Measurements from ENCODE around the gene EPHB2.
A peak's percentile ranks its signal among the peaks of the same experiment; 100 is the strongest.
"Not testable (repeated sequence)": the region's sequence is repeated elsewhere in the genome, so short reads cannot be mapped to it uniquely, and the experiment has no call there.

Gene EPHB2

DNA sequence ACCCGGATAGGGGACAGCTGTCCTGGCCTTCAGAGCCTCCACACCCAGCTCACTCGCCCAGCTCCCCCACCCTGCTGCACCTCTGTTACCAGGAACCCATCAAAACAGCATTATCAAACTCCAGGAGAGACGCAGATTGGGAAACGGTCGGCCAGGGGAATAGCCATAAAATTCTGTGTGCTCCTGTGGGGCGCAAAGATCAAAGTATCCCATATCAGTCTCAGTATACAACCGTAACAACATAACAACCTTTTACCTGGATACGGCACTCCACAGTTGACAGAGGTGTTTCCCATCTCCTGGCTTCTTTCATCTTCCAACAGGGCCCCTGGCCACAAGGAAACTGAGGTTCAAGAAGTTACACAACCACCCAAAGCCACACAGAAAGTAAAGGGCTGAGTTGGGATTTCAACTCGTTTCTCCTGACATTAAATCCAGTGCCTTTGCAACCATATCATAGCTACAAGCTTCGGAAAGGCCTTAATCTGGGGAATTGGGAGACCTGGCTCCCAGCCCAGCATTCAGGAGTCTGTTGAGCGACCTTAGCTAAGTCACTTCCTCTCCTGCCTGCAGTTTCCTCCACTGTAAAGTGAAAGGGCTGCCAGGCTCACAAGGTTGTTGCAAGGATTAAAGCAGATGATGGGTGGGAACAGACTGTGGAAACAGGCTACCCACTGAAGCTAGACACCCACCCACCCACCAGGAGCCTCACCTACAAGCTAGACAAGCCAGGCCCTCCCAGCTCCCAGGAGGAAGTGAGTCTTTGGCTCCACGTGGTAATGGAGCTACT lies 8.1 kb upstream of the EPHB2 start:
- Histone ChIP-seq H3K27me3 (replicated peaks in 2 of 5; ENCODE audit: control insufficient read depth in 4 of 5, insufficient read depth in 5 of 5, low read length in 4 of 5) (peaks cover 0 to 3% (median 0%) of the 10 kb centered on the region in 5 experiments), H3K27ac (ENCODE audit: insufficient read depth in 1 of 2, low read depth in 1 of 2, low read length in 2 of 2, poor library complexity in 1 of 2, severe bottlenecking in 2 of 2) (no peak overlapping the region), H3K4me1 (ENCODE audit: control extremely low read depth in 1 of 4, control insufficient read depth in 4 of 4, insufficient read depth in 4 of 4, low read length in 3 of 4) (peaks cover 0 to 9% (median 6%) of the 10 kb centered on the region in 4 experiments), H3K36me3 (ENCODE audit: control insufficient read depth in 4 of 4, insufficient read depth in 4 of 4, low read length in 3 of 4) (no peaks in the 10 kb centered on the region), H3K4me3 (ENCODE audit: control insufficient read depth in 1 of 7, extremely low read depth in 1 of 7, insufficient read depth in 4 of 7, low read depth in 2 of 7, low read length in 6 of 7) (no peak overlapping the region), H3K9me3 (ENCODE audit: control extremely low read depth in 1 of 5, control insufficient read depth in 4 of 5, insufficient read depth in 2 of 5, low read depth in 1 of 5, low read length in 4 of 5) (no peaks in the 10 kb centered on the region)
- peak in 2 of 3 donors; percentile 31 to 40 for DNase-seq
- POLR2A ChIA-PET: interaction anchor here (0.7 kb wide), 1 partner anchor 100 kb away, joined by 3 read pairs; no protein-coding TSS in a partner anchor
- 67% methylated on average over 9 of the region's 12 CpGs for WGBS (ENCODE audit: insufficient coverage)
- CTCF ChIA-PET: interaction anchor here (2.2 to 4.3 kb wide), 4 partner anchors 11 to 262 kb away, joined by 5 to 36 read pairs (median 10); no protein-coding TSS in a partner anchor

DNA sequence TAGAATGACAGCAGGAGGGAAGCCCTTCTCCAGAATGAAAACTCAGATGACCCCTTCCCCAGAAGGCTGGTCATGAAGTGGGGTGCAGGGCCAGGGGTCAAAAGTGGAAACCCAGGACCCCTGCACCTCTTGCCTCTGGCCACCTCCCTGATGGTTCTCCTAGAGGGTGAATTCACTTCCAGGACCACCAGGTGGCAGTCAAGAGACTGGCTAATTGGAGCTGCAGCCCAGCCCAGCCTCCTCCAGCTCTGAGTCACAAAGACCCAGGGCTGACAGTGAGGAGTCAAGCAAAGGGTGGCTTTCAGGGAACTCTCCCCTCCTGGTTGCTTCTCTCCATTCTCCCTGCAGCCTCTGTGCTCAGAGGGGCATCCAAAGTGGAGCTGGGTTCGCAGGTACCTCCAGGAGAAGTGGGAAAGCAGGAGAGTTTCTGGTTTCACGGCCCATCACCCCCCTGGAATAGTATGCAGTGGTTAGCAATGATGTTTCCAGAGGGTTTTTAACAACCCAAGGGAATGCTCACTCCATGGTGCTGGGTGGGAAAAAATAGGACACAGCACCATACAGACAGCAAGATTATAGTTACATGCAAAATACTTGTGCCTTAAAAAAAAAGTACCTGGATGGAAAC lies 6.1 kb upstream of the EPHB2 start:
- Histone ChIP-seq H3K27me3 (replicated peaks in 2 of 5; ENCODE audit: control insufficient read depth in 4 of 5, insufficient read depth in 5 of 5, low read length in 4 of 5) (peaks cover 0 to 9% (median 7%) of the 10 kb centered on the region in 5 experiments), H3K36me3 (ENCODE audit: control insufficient read depth in 4 of 4, insufficient read depth in 4 of 4, low read length in 3 of 4) (no peaks in the 10 kb centered on the region), H3K4me1 (ENCODE audit: control extremely low read depth in 1 of 4, control insufficient read depth in 4 of 4, insufficient read depth in 4 of 4, low read length in 3 of 4) (peaks cover 0 to 18% (median 9%) of the 10 kb centered on the region in 4 experiments), H3K4me3 (ENCODE audit: control insufficient read depth in 1 of 7, extremely low read depth in 1 of 7, insufficient read depth in 4 of 7, low read depth in 2 of 7, low read length in 6 of 7) (no peak overlapping the region), H3K27ac (ENCODE audit: insufficient read depth in 1 of 2, low read depth in 1 of 2, low read length in 2 of 2, poor library complexity in 1 of 2, severe bottlenecking in 2 of 2) (no peak overlapping the region), H3K9me3 (ENCODE audit: control extremely low read depth in 1 of 5, control insufficient read depth in 4 of 5, insufficient read depth in 2 of 5, low read depth in 1 of 5, low read length in 4 of 5) (no peaks in the 10 kb centered on the region)
- POLR2A ChIA-PET: no interaction called here
- peak; percentile 75 to 90 (median 87) for DNase-seq
- CTCF ChIA-PET: interaction anchor here (0.5 to 4.3 kb wide), 27 partner anchors 9 to 707 kb away, joined by 3 to 36 read pairs (median 5); no protein-coding TSS in a partner anchor
- WGBS (ENCODE audit: insufficient coverage): 100% methylated on average over 1 of the region's 2 CpGs

DNA sequence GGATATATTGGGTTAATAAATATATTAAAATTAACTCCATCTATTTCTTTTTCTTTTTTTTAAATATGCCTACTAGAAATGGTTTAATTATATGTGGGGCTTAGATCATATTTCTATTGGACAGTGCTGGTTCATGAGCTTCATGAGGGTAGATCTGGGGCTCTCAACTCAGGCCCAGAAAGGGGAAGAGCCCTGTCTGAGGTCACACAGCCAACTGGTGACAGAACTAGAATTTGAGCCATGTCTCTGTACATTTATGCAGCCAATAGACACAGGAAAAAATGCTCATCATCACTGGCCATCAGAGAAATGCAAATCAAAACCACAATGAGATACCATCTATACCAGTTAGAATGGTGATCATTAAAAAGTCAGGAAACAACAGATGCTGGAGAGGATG lies 5.1 kb upstream of the EPHB2 start:
- Histone ChIP-seq H3K27ac (ENCODE audit: insufficient read depth in 1 of 2, low read depth in 1 of 2, low read length in 2 of 2, poor library complexity in 1 of 2, severe bottlenecking in 2 of 2) (no peak overlapping the region), H3K27me3 (replicated peaks in 2 of 5; ENCODE audit: control insufficient read depth in 4 of 5, insufficient read depth in 5 of 5, low read length in 4 of 5) (peaks cover 0 to 13% (median 9%) of the 10 kb centered on the region in 5 experiments), H3K9me3 (ENCODE audit: control extremely low read depth in 1 of 5, control insufficient read depth in 4 of 5, insufficient read depth in 2 of 5, low read depth in 1 of 5, low read length in 4 of 5) (no peaks in the 10 kb centered on the region), H3K4me3 (ENCODE audit: control insufficient read depth in 1 of 7, extremely low read depth in 1 of 7, insufficient read depth in 4 of 7, low read depth in 2 of 7, low read length in 6 of 7) (no peak overlapping the region), H3K4me1 (ENCODE audit: control extremely low read depth in 1 of 4, control insufficient read depth in 4 of 4, insufficient read depth in 4 of 4, low read length in 3 of 4) (peaks cover 0 to 21% (median 13%) of the 10 kb centered on the region in 4 experiments), H3K36me3 (ENCODE audit: control insufficient read depth in 4 of 4, insufficient read depth in 4 of 4, low read length in 3 of 4) (no peaks in the 10 kb centered on the region)
- CTCF ChIA-PET: interaction anchor here (1.0 to 4.3 kb wide), 10 partner anchors 10 to 227 kb away, joined by 3 to 36 read pairs (median 8); no protein-coding TSS in a partner anchor
- POLR2A ChIA-PET: no interaction called here
- DNase-seq: no peak

DNA sequence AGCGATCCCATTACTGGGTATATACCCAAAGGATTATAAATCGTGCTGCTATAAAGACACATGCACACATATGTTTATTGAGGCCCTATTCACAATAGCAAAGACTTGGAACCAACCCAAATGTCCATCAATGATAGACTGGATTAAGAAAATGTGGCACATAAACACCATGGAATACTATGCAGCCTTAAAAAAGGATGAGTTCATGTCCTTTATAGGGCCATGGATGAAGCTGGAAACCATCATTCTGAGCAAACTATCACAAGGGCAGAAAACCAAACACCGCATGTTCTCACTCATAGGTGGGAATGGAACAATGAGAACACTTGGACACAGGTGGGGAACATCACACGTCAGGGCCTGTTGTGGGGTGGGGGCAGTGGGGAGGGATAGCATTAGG lies 4.5 kb upstream of the EPHB2 start:
- H3K9me3 ChIP-seq (ENCODE audit: control extremely low read depth in 1 of 5, control insufficient read depth in 4 of 5, insufficient read depth in 2 of 5, low read depth in 1 of 5, low read length in 4 of 5); DNase-seq; H3K4me3 ChIP-seq (ENCODE audit: control insufficient read depth in 1 of 7, extremely low read depth in 1 of 7, insufficient read depth in 4 of 7, low read depth in 2 of 7, low read length in 6 of 7); H3K27ac ChIP-seq (ENCODE audit: insufficient read depth in 1 of 2, low read depth in 1 of 2, low read length in 2 of 2, poor library complexity in 1 of 2, severe bottlenecking in 2 of 2); H3K36me3 ChIP-seq (ENCODE audit: control insufficient read depth in 4 of 4, insufficient read depth in 4 of 4, low read length in 3 of 4); POLR2A ChIA-PET: not testable (repeated sequence)
- CTCF ChIA-PET: interaction anchor here (1.1 to 4.3 kb wide), 3 partner anchors 11 to 227 kb away, joined by 3 to 36 read pairs (median 9); no protein-coding TSS in a partner anchor
- WGBS (ENCODE audit: insufficient coverage): no CpG with 5 or more reads among the region's 4 CpGs
- H3K4me1 ChIP-seq (ENCODE audit: control extremely low read depth in 1 of 4, control insufficient read depth in 4 of 4, insufficient read depth in 4 of 4, low read length in 3 of 4): peaks cover 0 to 21% (median 13%) of the 10 kb centered on the region in 4 experiments
- peaks cover 0 to 14% (median 9%) of the 10 kb centered on the region in 5 experiments for H3K27me3 ChIP-seq (replicated peaks in 2 of 5; ENCODE audit: control insufficient read depth in 4 of 5, insufficient read depth in 5 of 5, low read length in 4 of 5)

DNA sequence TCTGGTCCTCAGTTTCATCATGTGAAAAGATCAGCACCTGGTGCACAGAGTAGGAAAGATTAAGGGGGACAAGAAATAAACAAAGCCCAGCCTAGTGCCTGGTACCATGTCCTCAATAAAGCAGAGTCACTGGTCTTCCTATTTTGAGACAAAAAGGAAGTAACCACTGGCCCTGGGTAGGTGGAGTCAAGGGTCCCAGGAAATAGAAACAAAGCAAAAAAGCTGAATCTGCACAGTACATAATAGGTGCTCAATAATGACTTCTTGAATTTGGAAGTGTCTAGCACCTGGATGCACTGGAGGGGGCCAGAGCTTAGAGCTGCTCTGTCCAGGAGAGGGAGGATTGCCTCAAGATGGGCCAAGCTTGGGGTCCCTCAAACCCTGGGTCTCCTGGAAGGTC lies 1.9 kb upstream of the EPHB2 start:
- no peak for DNase-seq
- ChIA-PET POLR2A (no interaction called here), CTCF (interaction anchor here (0.5 to 2.9 kb wide), 5 partner anchors 9 to 653 kb away, joined by 3 to 10 read pairs (median 4); no protein-coding TSS in a partner anchor)

DNA sequence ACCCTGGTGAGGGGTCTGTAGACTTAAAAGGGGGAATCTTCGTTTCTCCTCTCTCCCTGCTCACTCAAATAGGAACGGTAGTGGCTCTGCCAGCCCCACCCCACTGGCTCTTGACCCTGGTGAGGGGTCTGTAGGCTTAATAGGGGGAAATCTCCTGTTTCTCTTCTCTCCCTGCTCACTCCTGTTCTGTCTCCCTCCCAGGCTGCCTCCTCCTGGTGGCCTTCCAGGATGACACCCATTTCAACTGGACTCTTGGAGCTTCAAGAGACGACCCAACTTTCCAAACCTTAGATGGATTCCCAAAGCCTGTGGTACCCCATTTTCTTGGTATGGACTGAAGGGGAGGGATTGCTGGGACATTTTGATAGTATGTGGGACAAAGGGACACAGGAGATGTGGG lies 1.4 kb upstream of the EPHB2 start:
- ChIA-PET CTCF (interaction anchor here (1.1 to 2.9 kb wide), 3 partner anchors 10 to 221 kb away, joined by 3 to 10 read pairs (median 5); no protein-coding TSS in a partner anchor), POLR2A (no interaction called here)
- Histone ChIP-seq H3K9me3 (ENCODE audit: control extremely low read depth in 1 of 5, control insufficient read depth in 4 of 5, insufficient read depth in 2 of 5, low read depth in 1 of 5, low read length in 4 of 5) (no peaks in the 10 kb centered on the region), H3K36me3 (ENCODE audit: control insufficient read depth in 4 of 4, insufficient read depth in 4 of 4, low read length in 3 of 4) (no peaks in the 10 kb centered on the region), H3K4me3 (ENCODE audit: control insufficient read depth in 1 of 7, extremely low read depth in 1 of 7, insufficient read depth in 4 of 7, low read depth in 2 of 7, low read length in 6 of 7) (no peak overlapping the region), H3K4me1 (ENCODE audit: control extremely low read depth in 1 of 4, control insufficient read depth in 4 of 4, insufficient read depth in 4 of 4, low read length in 3 of 4) (peaks cover 0 to 14% (median 12%) of the 10 kb centered on the region in 4 experiments), H3K27ac (ENCODE audit: insufficient read depth in 1 of 2, low read depth in 1 of 2, low read length in 2 of 2, poor library complexity in 1 of 2, severe bottlenecking in 2 of 2) (no peak overlapping the region), H3K27me3 (replicated peaks in 2 of 5; ENCODE audit: control insufficient read depth in 4 of 5, insufficient read depth in 5 of 5, low read length in 4 of 5) (peaks cover 0 to 45% (median 29%) of the 10 kb centered on the region in 5 experiments)
- no CpG with 5 or more reads among the region's 3 CpGs for WGBS (ENCODE audit: insufficient coverage)
- no peak for DNase-seq

More for the DNA sequence above, 1.9 kb upstream of the EPHB2 start:
- peaks cover 0 to 14% (median 12%) of the 10 kb centered on the region in 4 experiments for H3K4me1 ChIP-seq (ENCODE audit: control extremely low read depth in 1 of 4, control insufficient read depth in 4 of 4, insufficient read depth in 4 of 4, low read length in 3 of 4)
- H3K4me3 ChIP-seq (ENCODE audit: control insufficient read depth in 1 of 7, extremely low read depth in 1 of 7, insufficient read depth in 4 of 7, low read depth in 2 of 7, low read length in 6 of 7): no peak overlapping the region
- H3K27me3 ChIP-seq (replicated peaks in 2 of 5; ENCODE audit: control insufficient read depth in 4 of 5, insufficient read depth in 5 of 5, low read length in 4 of 5): peaks cover 0 to 40% (median 26%) of the 10 kb centered on the region in 5 experiments
- no peaks in the 10 kb centered on the region for H3K36me3 ChIP-seq (ENCODE audit: control insufficient read depth in 4 of 4, insufficient read depth in 4 of 4, low read length in 3 of 4)
- H3K27ac ChIP-seq (ENCODE audit: insufficient read depth in 1 of 2, low read depth in 1 of 2, low read length in 2 of 2, poor library complexity in 1 of 2, severe bottlenecking in 2 of 2): no peak overlapping the region
- H3K9me3 ChIP-seq (ENCODE audit: control extremely low read depth in 1 of 5, control insufficient read depth in 4 of 5, insufficient read depth in 2 of 5, low read depth in 1 of 5, low read length in 4 of 5): no peaks in the 10 kb centered on the region
